H1 (cell line): Measurements from ENCODE around the gene ACVR2B. TPM values are rescaled to one million over a fixed set of nuclear protein-coding genes. Genes with fewer than 3 reads are reported as not detected.

ENCODE experiments used
- CBX5 ChIP-seq: fragments of 300-800, 300-1000 bp; sonication (generic); IDR thresholded peaks from 2 replicates; pipeline ENCODE4 v1.7.1; 2016; ENCODE audit warnings: antibody characterized with exemption, low read length, low read depth
- NRF1 ChIP-seq: IDR thresholded peaks from 2 replicates; pipeline ENCODE4 v1.6.1; 2011; ENCODE audit warnings: mild to moderate bottlenecking, low read depth, low read length, improper control_type of control experiment
- SIN3A ChIP-seq, 2 experiments: IDR thresholded peaks in 1 of 2; conservative IDR thresholded peaks in 1 of 2; 2 replicates each; pipeline ENCODE4 v1.6.1; 2011 to 2012; ENCODE audit warnings: low read length in 2 of 2, improper control_type of control experiment in 1 of 2, low read depth in 1 of 2, mild to moderate bottlenecking in 1 of 2
- SIRT6 ChIP-seq: IDR thresholded peaks from one replicate; pipeline ENCODE4 v1.7.1; 2012; ENCODE audit warnings: low read length, inconsistent platforms
- polyA plus RNA-seq, 7 experiments: library from polyadenylated mRNA; depleted of rRNA in 3 of 7; stranded (reverse) in 5 of 7; unstranded in 2 of 7; fragments of >200 nt in 5 of 7; fragments of 200-250 nt in 2 of 7; gene quantifications; 1 replicate in 5 of 7; 2 replicates in 1 of 7; 4 replicates in 1 of 7; pipeline versions ENCODE4 v1.2.1 to v1.2.3, GENCODE V29; 2011 to 2013; ENCODE audit warnings: missing spikeins in 2 of 7, mixed read lengths in 2 of 7
- total RNA-seq: library from RNA; stranded (reverse); fragmentation: NEBNext Ultra II Directional; extraction: Animal tissue kit (Norgen Biotek cat#: 25700); gene quantifications from 2 replicates; pipeline ENCODE4 v1.2.1, GENCODE V29; 2021
- TF ChIP-seq, protein P1 (sequence below): IDR thresholded peaks from 2 replicates; pipeline ENCODE4 v1.6.1; 2012; ENCODE audit warnings: low read length, inconsistent platforms

ACVR2B gene
- total and polyA plus RNA-seq, 2 of the 8 experiments (the other 6 are each of a cell fraction or from before 2014, with no cell fraction given) = 24.7 to 109 TPM

DNA sequence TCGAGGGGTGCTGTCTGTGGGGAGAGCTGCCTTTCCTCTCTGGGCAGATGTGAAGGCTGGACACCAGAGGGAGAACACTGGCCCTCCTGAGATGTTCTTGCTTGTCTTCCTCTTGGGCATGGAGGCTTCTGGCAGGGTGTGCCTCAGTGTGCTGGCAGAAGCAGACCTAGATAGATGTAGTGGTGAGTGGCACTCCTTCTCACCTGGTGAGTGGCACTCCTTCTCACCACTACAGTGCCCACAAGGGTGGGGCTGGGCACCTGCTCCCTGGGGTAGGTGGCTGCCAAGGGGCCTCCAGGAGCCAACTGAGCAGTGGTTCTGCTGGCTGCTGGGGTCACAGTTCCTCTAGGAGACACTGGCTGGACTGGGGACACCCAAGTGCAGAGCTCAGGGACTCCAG lies 18.7 kb downstream of the ACVR2B start (continued):
- TF ChIP-seq SIRT6 = no peak
- TF ChIP-seq SIN3A (conservative IDR thresholded peaks at IDR 0.05 in 1 of 2, IDR thresholded peaks at IDR 0.05 in 1 of 2; ENCODE audit: low read depth in 1 of 2, low read length in 2 of 2) = no peak
- no peak for TF ChIP-seq CBX5
- no peak for TF ChIP-seq NRF1
- TF ChIP-seq, protein P1, sequence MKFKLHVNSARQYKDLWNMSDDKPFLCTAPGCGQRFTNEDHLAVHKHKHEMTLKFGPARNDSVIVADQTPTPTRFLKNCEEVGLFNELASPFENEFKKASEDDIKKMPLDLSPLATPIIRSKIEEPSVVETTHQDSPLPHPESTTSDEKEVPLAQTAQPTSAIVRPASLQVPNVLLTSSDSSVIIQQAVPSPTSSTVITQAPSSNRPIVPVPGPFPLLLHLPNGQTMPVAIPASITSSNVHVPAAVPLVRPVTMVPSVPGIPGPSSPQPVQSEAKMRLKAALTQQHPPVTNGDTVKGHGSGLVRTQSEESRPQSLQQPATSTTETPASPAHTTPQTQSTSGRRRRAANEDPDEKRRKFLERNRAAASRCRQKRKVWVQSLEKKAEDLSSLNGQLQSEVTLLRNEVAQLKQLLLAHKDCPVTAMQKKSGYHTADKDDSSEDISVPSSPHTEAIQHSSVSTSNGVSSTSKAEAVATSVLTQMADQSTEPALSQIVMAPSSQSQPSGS = no peak
